ENCODE data around the gene LRIG1. TPM values are rescaled to one million over a fixed set of nuclear protein-coding genes. Genes with fewer than 3 reads are reported as not detected.

Gene LRIG1
- total and polyA plus RNA-seq, 10 of the 15 experiments (the other 5 are each of a cell fraction or from before 2014, with no cell fraction given) = 0.84 to 16.4 (median 8.1) TPM

DNA sequence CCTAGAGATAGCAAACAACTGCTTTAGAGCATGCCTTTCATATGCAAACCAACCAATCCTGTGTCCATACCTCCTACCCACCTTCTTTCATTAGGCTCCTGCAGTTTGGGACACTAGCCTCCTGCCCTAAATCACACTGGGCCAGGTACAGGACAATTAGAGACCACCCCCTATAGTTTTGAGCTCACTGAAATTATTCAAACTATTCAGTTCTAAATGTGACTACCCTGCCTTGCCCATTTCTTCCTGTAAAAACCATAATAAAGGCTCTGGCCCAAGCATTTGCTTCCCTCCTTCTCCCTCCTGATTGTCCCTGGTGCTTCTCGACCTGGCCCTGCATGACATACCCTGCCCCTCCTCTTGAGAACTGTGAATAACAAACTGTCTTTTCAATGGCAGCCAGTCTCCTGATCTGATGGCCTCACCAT lies 31.4 kb upstream of the LRIG1 start:
- no peak for DNase-seq (ENCODE audit: low read depth, low spot score)
- Histone ChIP-seq H4K20me1 (ENCODE audit: control insufficient read depth, insufficient read depth) (no peaks in the 10 kb centered on the region), H3K79me2 (ENCODE audit: control insufficient read depth, insufficient read depth, low read length) (no peaks in the 10 kb centered on the region), H3K36me3 (ENCODE audit: control insufficient read depth in 2 of 2, insufficient read depth in 2 of 2, low read length in 1 of 2) (no peaks in the 10 kb centered on the region), H3K4me1 (ENCODE audit: control insufficient read depth, insufficient read depth, low read length) (no peaks in the 10 kb centered on the region), H3K9me3 (replicated peaks; ENCODE audit: control insufficient read depth, insufficient read depth, low read length) (no peaks in the 10 kb centered on the region; the same call in 2 of the 3 replicates), H3K4me2 (ENCODE audit: control insufficient read depth, insufficient read depth) (no peak overlapping the region), H3K27me3 (replicated peaks in 1 of 2; ENCODE audit: control insufficient read depth in 2 of 2, insufficient read depth in 2 of 2, low read length in 1 of 2) (no peaks in the 10 kb centered on the region; a peak in 1 of 4 replicates), H3K27ac (ENCODE audit: control insufficient read depth, insufficient read depth) (no peak overlapping the region), H2AFZ (ENCODE audit: control insufficient read depth, low read depth, low read length) (no peak overlapping the region), H3K4me3 (no peak overlapping the region), H3K9ac (ENCODE audit: control insufficient read depth, insufficient read depth, low read length) (no peak overlapping the region)
- RAD21 ChIA-PET (ENCODE audit: unreplicated experiment) = no interaction called here
- SMC1A ChIA-PET (ENCODE audit: uncharacterized antibody, unreplicated experiment) = no interaction called here
- no peak for TF ChIP-seq WRNIP1 (IDR thresholded peaks at IDR 0.05; ENCODE audit: borderline replicate concordance, low read depth, low read length)
- TF ChIP-seq, protein P1, sequence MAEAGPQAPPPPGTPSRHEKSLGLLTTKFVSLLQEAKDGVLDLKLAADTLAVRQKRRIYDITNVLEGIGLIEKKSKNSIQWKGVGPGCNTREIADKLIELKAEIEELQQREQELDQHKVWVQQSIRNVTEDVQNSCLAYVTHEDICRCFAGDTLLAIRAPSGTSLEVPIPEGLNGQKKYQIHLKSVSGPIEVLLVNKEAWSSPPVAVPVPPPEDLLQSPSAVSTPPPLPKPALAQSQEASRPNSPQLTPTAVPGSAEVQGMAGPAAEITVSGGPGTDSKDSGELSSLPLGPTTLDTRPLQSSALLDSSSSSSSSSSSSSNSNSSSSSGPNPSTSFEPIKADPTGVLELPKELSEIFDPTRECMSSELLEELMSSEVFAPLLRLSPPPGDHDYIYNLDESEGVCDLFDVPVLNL (IDR thresholded peaks at IDR 0.05; ENCODE audit: low read depth, low read length) = no peak
- TF ChIP-seq, protein P2, sequence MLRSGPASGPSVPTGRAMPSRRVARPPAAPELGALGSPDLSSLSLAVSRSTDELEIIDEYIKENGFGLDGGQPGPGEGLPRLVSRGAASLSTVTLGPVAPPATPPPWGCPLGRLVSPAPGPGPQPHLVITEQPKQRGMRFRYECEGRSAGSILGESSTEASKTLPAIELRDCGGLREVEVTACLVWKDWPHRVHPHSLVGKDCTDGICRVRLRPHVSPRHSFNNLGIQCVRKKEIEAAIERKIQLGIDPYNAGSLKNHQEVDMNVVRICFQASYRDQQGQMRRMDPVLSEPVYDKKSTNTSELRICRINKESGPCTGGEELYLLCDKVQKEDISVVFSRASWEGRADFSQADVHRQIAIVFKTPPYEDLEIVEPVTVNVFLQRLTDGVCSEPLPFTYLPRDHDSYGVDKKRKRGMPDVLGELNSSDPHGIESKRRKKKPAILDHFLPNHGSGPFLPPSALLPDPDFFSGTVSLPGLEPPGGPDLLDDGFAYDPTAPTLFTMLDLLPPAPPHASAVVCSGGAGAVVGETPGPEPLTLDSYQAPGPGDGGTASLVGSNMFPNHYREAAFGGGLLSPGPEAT (IDR thresholded peaks at IDR 0.05; ENCODE audit: low read depth) = no peak
- TF ChIP-seq NR2C1 (IDR thresholded peaks at IDR 0.05) = no peak
- TF ChIP-seq, protein P3, sequence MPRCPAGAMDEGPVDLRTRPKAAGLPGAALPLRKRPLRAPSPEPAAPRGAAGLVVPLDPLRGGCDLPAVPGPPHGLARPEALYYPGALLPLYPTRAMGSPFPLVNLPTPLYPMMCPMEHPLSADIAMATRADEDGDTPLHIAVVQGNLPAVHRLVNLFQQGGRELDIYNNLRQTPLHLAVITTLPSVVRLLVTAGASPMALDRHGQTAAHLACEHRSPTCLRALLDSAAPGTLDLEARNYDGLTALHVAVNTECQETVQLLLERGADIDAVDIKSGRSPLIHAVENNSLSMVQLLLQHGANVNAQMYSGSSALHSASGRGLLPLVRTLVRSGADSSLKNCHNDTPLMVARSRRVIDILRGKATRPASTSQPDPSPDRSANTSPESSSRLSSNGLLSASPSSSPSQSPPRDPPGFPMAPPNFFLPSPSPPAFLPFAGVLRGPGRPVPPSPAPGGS (IDR thresholded peaks at IDR 0.05; ENCODE audit: borderline replicate concordance, insufficient read depth, low read depth, low read length, poor library complexity, severe bottlenecking) = no peak
- no peak for TF ChIP-seq SRF (IDR thresholded peaks at IDR 0.05; ENCODE audit: low read depth in 2 of 2, low read length in 2 of 2)
- no peak for TF ChIP-seq RAD51 (IDR thresholded peaks at IDR 0.05)
- TF ChIP-seq CHD2 (IDR thresholded peaks at IDR 0.05; ENCODE audit: borderline replicate concordance, low read depth, low read length) = no peak
- TF ChIP-seq STAT3 (IDR thresholded peaks at IDR 0.05; ENCODE audit: low read depth, low read length) = no peak
- no peak for ATAC-seq
- in situ Hi-C loops (cut with MboI) (no loop called here), intact Hi-C loops (cut with micrococcal nuclease; ENCODE audit: unreplicated experiment) (no loop called here)
- CTCF ChIA-PET = no interaction called here
- no peak for FAIRE-seq
- 0% methylated on average over 1 of the region's 1 CpG for WGBS (ENCODE audit: insufficient coverage, insufficient replicate concordance, low lambda C conversion rate, missing lambda C conversion rate)
- no TSS peak for BruUV-seq (replicated peaks)
- POLR2A ChIA-PET = no interaction called here
